Nephron (organoid): ENCODE measurements around the gene LRRC4.

Source experiments
- H3K27ac Mint-ChIP-seq, 3 experiments: 2 replicates each; pipeline ENCODE4 v1.8.0; 2020; ENCODE audit warnings: mixed read lengths in 3 of 3, mild to moderate bottlenecking in 2 of 3, moderate library complexity in 1 of 3
- H3K27me3 Mint-ChIP-seq: 2 replicates; pipeline ENCODE4 v1.8.0; 2021; ENCODE audit warnings: low read depth, mild to moderate bottlenecking, moderate library complexity, mixed read lengths
- H3K36me3 Mint-ChIP-seq: 2 replicates; pipeline ENCODE4 v1.8.0; 2020; ENCODE audit warnings: low read depth, mixed read lengths
- H3K4me1 Mint-ChIP-seq: 2 replicates; pipeline ENCODE4 v1.8.0; 2020; ENCODE audit warnings: mixed read lengths
- H3K4me3 Mint-ChIP-seq, 3 experiments: 2 replicates each; pipeline ENCODE4 v1.8.0; 2020; ENCODE audit warnings: mild to moderate bottlenecking in 3 of 3, mixed read lengths in 3 of 3, moderate library complexity in 2 of 3
- H3K9me3 Mint-ChIP-seq: 2 replicates; pipeline ENCODE4 v1.8.0; 2020; ENCODE audit warnings: mixed read lengths
- CTCF ChIP-seq, 3 experiments: fragments of 200-600 bp; sonication (generic); IDR thresholded peaks; one replicate each; pipeline ENCODE4 v1.5.0; 2021; ENCODE audit warnings: antibody characterized with exemption in 3 of 3; ENCODE audit not compliant: unreplicated experiment in 3 of 3

Gene LRRC4

GRCh38 chr7:128065872-128066271 lies 34.6 kb upstream of the LRRC4 start:
- H3K9me3 Mint-ChIP-seq = no peaks in the 10 kb centered on the region
- peaks cover 5% of the 10 kb centered on the region for H3K4me1 Mint-ChIP-seq
- H3K36me3 Mint-ChIP-seq = peaks cover 9% of the 10 kb centered on the region
- H3K27me3 Mint-ChIP-seq = peaks cover 12% of the 10 kb centered on the region
- no peak overlapping the region for H3K4me3 Mint-ChIP-seq
- no peak overlapping the region for H3K27ac Mint-ChIP-seq
- TF ChIP-seq CTCF (IDR thresholded peaks at IDR 0.05; ENCODE audit: unreplicated experiment in 3 of 3) = no peak

- H3K27ac Mint-ChIP-seq = no peak overlapping the region
- H3K4me3 Mint-ChIP-seq = no peak overlapping the region
These were observed 31.9 kb upstream of the LRRC4 start for GRCh38 chr7:128063088-128063487.

GRCh38 chr7:128060018-128060417 lies 28.8 kb upstream of the LRRC4 start:
- Mint-ChIP-seq H3K36me3 (no peaks in the 10 kb centered on the region), H3K9me3 (no peaks in the 10 kb centered on the region), H3K27me3 (peaks cover 8% of the 10 kb centered on the region), H3K4me1 (peaks cover 10% of the 10 kb centered on the region), H3K4me3 (no peak overlapping the region), H3K27ac (no peak overlapping the region)
- TF ChIP-seq CTCF (IDR thresholded peaks at IDR 0.05; ENCODE audit: unreplicated experiment in 3 of 3) = no peak

More at GRCh38 chr7:128063088-128063487, 31.9 kb upstream of the LRRC4 start:
- Mint-ChIP-seq H3K27me3 (peaks cover 10% of the 10 kb centered on the region), H3K36me3 (no peaks in the 10 kb centered on the region), H3K9me3 (no peaks in the 10 kb centered on the region), H3K4me1 (peaks cover 10% of the 10 kb centered on the region)
- TF ChIP-seq CTCF (IDR thresholded peaks at IDR 0.05; ENCODE audit: unreplicated experiment in 3 of 3) = no peak

- no peak for TF ChIP-seq CTCF (IDR thresholded peaks at IDR 0.05; ENCODE audit: unreplicated experiment in 3 of 3)
- Mint-ChIP-seq H3K27me3 (peaks cover 5% of the 10 kb centered on the region), H3K36me3 (no peaks in the 10 kb centered on the region), H3K27ac (no peak overlapping the region), H3K9me3 (no peaks in the 10 kb centered on the region), H3K4me3 (no peak overlapping the region), H3K4me1 (peaks cover 15% of the 10 kb centered on the region)
These were observed 28.1 kb upstream of the LRRC4 start for GRCh38 chr7:128059143-128059988.

GRCh38 chr7:128057909-128058308 lies 26.7 kb upstream of the LRRC4 start:
- Mint-ChIP-seq H3K4me1 (peaks cover 15% of the 10 kb centered on the region), H3K9me3 (no peaks in the 10 kb centered on the region), H3K27me3 (peaks cover 5% of the 10 kb centered on the region), H3K27ac (no peak overlapping the region), H3K4me3 (no peak overlapping the region), H3K36me3 (no peaks in the 10 kb centered on the region)
- TF ChIP-seq CTCF (IDR thresholded peaks at IDR 0.05; ENCODE audit: unreplicated experiment in 3 of 3) = no peak

GRCh38 chr7:128056901-128057300 lies 25.7 kb upstream of the LRRC4 start:
- Mint-ChIP-seq H3K27ac (no peak overlapping the region), H3K27me3 (peaks cover 5% of the 10 kb centered on the region), H3K36me3 (no peaks in the 10 kb centered on the region), H3K4me3 (no peak overlapping the region), H3K9me3 (no peaks in the 10 kb centered on the region), H3K4me1 (peaks cover 11% of the 10 kb centered on the region)
- TF ChIP-seq CTCF (IDR thresholded peaks at IDR 0.05; ENCODE audit: unreplicated experiment in 3 of 3) = no peak
